NCI-H1048 (cell line): ENCODE measurements around the gene EHMT2.
"Not testable (repeated sequence)": the region's sequence is repeated elsewhere in the genome, so short reads cannot be mapped to it uniquely, and the experiment has no call there.

ENCODE experiments used
- DNase-seq: peaks from one replicate; lab custom pipeline; 2025; lab: John Stamatoyannopoulos, UW

Gene EHMT2

DNA sequence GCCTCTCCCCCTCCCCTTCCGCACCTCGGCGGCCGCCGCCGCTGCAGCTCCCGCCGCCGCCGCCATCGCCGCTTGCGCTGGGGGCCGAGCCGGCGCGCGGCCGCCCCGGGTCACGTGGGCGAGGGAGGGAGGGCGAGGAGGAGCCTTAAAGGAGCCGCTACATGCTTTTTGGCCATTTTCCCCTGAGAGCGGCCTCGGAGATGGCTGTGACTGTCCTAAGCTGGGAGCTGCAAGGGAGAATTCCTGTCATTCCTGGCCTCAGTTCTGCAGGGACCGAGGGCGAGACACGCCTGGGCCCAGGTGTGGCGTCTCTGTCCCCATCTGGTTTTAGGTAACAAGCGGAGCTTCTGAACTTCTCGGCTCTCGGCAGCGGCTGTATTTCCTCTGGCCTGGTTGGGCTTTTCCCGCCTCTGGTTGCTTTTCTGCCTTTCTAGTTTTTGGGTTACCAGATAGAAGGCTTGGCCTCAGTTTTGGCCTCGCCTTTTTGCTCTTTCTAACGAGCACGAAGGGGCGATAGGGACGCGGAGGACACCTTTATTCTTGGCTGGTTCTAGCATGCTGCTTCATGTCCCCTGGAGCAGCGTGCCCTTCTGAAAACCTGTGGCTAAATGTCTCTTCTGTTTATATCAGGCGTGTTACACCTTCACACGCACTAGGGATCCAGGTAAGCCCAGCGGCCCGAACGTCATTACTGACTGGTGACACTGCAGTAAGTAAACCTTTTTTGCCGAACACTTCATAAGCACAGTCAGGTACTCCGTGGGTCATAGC, at the start of gene EHMT2:
Gene EHMT2 (minus strand): TSS at position 87 of the 771 bp plus-strand sequence. CDS start 21 bp downstream, at position 66.
- DNase-seq = peak; percentile 59

DNA sequence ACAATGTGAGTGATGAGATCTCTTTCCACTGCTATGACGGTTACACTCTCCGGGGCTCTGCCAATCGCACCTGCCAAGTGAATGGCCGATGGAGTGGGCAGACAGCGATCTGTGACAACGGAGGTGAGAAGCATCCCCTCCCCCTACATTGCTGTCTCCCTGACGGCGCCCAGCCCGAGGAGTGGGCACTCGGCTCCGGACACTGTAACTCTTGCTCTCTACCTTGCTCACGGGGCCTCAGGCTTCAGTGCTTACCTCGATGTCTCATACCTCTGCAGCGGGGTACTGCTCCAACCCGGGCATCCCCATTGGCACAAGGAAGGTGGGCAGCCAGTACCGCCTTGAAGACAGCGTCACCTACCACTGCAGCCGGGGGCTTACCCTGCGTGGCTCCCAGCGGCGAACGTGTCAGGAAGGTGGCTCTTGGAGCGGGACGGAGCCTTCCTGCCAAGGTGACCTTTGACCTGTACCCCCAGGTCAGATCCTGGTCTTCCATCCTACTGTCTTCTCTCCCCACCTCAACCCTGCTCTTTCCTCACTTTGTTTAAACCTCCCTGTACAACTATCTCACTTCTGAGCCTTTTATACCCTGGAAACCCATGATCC, 49.7 kb upstream of the EHMT2 start:
- DNase-seq = no peak

GRCh38 chr6:31946370-31946885, 48.9 kb upstream of the EHMT2 start:
- no peak for DNase-seq

- no peak for DNase-seq
Measured at GRCh38 chr6:31945507-31946369, 48.2 kb upstream of the EHMT2 start, which contains the start of gene CFB. Gene CFB, plus strand, starts transcription at chr6:31946095. Its CDS starts 127 bp downstream, at chr6:31946222.

- no peak for DNase-seq
Measured at GRCh38 chr6:31945154-31945506, 47.6 kb upstream of the EHMT2 start.

DNA sequence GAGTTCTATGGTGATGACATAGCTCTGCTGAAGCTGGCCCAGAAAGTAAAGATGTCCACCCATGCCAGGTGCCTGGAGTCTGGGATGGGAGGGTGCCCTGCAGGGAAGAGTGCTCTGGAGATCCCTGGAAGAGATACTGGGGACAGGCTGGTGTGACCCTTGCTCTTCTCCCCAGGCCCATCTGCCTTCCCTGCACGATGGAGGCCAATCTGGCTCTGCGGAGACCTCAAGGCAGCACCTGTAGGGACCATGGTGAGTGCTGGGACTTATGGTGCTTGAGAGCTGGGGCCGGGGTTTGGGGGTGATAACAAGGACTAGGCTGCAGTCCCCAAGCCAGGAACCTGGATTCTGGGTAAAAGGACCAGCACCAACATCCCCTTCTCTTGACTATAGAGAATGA, 46.2 kb upstream of the EHMT2 start:
- no peak for DNase-seq

GRCh38 chr6:31940256-31940664, 42.8 kb upstream of the EHMT2 start:
- DNase-seq = no peak

DNA sequence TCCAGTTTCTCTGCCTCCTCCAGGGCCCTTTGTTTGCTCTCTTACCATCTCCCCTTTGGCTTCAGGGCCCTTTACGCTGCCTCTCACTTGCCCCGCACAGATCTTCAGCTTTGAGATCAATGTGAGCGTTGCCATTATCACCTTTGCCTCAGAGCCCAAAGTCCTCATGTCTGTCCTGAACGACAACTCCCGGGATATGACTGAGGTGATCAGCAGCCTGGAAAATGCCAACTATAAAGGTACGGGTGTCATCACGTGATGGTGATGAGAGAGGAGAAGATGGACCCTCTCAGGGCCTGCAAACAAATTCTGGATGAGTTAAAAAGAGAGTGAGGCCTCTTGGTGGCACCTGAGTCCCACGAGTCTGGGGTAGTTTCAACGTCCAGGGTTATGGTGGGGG, 38.3 kb upstream of the EHMT2 start:
- no peak for DNase-seq

- DNase-seq = no peak
Measured at GRCh38 chr6:31935021-31935420, 37.5 kb upstream of the EHMT2 start.

- DNase-seq = no peak
Measured at GRCh38 chr6:31933537-31933936, 36.0 kb upstream of the EHMT2 start.

- DNase-seq = not testable (repeated sequence)
Measured at GRCh38 chr6:31932137-31932536, 34.6 kb upstream of the EHMT2 start.

DNA sequence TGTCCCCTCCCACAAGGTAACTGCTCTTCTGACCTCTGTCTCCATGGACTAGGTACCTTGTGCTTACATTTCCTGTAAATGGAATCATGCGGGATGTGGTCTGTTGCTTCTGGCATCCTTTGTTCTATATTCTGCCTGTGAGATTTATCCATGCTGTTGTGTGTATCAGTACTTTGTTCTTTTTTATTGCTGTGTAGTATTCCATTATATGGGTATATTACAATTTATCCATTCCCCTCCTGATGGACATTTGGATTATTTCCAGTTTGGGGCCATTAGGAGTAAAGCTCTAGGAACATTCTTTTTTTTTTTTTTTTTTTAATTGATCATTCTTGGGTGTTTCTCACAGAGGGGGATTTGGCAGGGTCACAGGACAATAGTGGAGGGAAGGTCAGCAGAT, 33.5 kb upstream of the EHMT2 start:
- no peak for DNase-seq

- no peak for DNase-seq
Measured at GRCh38 chr6:31928672-31928939, 31.1 kb upstream of the EHMT2 start.

DNA sequence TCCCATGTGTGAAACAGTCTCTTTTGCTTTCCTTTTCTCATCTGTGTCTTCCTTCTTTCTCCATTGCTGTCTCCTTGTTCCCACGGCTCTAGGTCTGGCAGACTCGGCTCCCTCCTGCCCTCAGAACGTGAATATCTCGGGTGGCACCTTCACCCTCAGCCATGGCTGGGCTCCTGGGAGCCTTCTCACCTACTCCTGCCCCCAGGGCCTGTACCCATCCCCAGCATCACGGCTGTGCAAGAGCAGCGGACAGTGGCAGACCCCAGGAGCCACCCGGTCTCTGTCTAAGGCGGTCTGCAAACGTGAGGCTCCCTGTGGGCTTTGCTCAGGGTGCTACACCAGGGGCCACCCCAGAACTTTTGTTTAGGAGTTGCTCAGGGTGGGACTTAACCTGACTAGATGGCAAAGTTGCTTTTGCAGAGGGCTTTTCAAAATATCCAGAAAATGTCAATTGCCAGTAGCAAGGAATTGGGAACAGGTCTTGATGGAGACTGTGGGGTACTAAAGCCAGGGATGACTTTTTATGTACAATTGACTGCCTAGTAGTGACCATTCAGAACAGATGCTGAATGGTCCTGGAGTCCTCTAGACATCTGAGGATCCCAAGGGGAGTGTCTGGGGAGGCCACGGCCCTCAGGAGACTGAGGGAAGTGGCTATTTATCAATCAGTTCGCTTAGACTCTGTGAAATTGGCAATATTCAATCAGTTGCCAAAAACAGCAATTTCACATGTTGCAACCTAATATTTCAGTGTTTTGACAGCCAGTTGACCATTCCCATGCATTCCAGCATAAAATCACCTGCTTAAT, 30.6 kb upstream of the EHMT2 start:
- DNase-seq = no peak

GRCh38 chr6:31927242-31927862, 29.9 kb upstream of the EHMT2 start, which contains the start of gene C2:
Gene C2, plus strand, starts transcription at chr6:31927717. Its CDS starts 36 bp downstream, at chr6:31927753.
- no peak for DNase-seq

GRCh38 chr6:31922942-31923341, 25.4 kb upstream of the EHMT2 start:
- no peak for DNase-seq

GRCh38 chr6:31920811-31921210, 23.3 kb upstream of the EHMT2 start:
- no peak for DNase-seq

GRCh38 chr6:31919624-31920303, 22.3 kb upstream of the EHMT2 start:
- no peak for DNase-seq

GRCh38 chr6:31918069-31918720, 20.7 kb upstream of the EHMT2 start:
- DNase-seq = no peak

GRCh38 chr6:31915756-31916155, 18.3 kb upstream of the EHMT2 start:
- DNase-seq = no peak
